Fibroblast of skin of left biceps (primary cell): Measurements from ENCODE around the gene ZMYM2.
"Not testable (repeated sequence)": the region's sequence is repeated elsewhere in the genome, so short reads cannot be mapped to it uniquely, and the experiment has no call there.

Experiments
- DNase-seq, 2 experiments: peaks; one replicate each; pipeline ENCODE4 v3.0.0-alpha.2; 2013; ENCODE audit warnings: low read depth in 2 of 2

The ZMYM2 gene

DNA sequence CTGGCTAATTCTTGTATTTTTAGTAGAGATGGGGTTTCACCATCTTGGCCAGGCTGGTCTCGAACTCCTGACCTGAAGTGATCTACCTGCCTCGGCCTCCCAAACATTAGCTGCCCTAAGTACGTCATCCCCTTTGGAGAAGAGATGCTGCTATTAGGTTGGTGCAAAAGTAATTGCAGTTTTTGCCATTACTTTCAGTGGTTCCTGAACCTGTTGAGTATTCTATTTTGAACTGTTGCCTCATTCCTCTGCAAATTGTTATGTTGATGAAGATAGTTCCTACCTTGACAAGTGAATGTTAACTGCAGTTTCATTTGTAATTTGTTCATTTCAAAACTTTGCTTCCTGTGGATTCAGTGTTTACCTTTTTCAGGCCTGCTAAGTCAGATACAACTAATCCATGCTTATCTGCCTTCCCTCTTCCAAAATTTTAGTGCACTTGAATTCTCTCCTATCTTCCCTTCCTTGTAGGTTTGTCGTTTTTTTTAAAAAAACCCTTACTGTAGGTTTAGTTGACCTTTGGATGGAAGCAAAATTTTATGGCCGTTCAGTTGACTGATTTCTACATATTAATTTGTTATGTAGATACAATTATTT, 24.0 kb downstream of the ZMYM2 start:
- no peak for DNase-seq

DNA sequence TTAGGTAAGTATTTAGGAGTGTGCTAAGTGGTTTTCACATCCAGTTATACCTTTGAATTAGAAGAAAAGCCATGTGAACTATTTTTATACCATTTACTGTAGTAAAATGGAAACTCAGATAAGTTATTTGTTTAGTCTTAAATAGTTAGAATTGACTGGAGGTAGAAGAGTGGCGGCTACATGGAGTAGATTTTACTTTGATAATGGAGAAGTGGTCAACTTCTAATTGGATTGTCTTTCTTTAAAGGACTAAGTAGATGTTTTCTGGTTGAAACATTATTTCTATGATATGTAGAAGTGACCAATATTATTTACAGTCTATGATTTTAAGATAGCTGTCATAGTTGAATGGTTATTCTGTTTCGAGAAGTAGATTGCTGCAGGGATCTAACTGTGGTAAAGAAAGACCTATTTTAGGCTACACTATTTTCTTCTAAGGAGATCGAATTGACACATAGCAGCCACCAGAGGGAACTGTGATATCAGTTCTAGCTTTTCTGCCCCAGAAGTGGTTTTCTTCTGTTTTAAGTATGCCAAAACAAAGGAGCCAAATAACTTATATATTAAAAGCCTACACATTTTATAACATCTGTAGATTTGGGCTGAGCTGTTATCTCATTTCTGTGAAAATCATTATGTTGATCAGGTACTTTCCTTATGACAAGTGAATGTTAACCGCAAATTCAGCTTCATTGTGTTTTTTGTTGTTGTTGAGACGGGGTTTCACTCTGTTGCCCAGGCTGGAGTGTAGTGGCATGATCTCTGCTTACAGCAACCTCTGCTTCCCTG, 26.1 kb downstream of the ZMYM2 start:
- peak; percentile 8 to 17 for DNase-seq

DNA sequence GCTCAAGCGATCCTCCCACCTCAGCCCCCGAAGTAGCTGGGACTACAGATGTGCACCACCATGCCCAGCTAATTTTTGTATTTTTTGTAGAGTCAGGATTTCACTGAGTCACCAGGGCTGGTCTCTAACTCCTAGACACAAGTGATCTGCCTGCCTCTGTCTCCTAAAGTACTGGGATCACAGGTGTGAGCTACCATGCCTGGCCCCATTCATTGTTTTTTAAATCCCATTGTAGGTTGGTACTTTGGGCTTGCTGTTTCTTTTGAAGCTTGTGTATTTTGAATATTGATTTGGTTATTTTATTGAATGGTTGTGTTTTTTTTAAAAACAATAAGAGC, 26.7 kb downstream of the ZMYM2 start:
- no peak for DNase-seq

DNA sequence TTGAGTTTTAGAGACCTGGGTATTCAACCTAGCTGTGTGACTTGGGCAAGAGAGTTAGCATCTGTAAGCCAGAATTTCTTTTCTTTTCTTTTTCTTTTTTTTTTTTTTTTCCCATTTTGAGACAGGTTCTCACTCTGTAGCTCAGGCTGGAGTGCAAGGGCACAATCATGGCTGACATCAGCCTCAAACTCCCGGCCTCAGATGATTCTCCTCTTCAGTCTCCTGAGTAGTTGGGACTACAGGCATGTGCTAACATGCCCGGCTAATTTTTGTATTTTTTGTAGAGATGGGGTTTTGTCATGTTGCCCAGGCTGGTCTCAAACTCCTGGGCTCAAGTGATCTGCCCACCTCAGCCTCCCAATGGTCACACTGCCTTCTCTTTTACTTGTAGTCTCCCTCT, 33.0 kb downstream of the ZMYM2 start:
- DNase-seq: no peak

DNA sequence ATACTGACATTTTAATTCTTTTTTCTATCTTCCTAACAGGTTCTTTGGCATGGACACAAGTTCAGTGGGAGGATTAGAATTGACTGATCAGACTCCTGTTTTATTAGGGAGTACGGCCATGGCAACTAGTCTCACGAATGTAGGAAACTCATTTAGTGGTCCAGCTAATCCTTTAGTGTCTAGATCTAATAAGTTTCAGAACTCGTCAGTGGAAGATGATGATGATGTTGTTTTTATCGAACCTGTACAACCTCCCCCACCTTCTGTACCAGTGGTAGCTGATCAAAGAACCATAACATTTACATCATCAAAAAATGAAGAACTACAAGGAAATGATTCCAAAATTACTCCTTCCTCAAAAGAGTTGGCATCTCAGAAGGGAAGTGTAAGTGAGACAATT, 34.5 kb downstream of the ZMYM2 start:
- DNase-seq: no peak

DNA sequence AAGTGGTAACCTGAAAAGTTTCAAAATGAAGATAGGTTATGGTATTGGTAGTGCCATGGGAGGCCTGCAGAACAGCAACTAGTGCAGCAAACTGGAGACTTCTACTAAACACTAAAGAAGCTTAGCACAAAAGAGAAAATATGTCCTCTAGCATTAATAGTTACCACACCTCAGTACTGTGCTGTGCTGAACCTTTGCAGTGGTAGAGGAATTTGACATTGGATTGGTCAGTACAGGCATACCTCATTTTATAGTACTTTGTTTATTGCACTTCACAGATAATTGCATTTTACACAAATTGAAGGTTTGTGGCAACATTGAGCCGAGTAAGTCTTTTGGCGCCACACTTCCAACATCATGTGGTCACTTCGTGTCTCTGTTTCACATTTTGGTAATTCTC, 40.4 kb downstream of the ZMYM2 start:
- no peak for DNase-seq

DNA sequence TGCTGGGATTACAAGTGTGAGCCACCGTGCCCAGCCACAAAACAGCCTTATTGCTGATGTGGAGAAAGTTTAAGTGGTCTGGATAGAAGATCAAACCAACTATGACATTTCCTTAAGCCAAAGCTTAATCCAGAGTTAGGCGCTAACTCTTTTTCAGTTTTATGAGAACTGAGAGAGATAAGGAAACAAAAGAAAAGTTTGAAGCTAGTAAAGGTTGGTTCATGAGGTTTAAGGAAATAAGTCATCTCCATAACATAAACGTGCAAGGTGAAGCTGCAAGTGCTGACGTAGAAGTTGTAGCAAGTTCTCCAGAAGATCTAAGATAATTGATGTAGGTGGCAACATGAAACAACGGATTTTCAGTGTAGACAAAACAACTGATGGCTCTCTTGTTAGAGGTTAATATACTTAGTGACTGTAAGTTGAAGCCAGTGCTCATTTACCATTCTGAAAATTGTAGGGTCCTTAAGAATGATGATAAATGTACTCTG, 41.6 kb downstream of the ZMYM2 start:
- DNase-seq: no peak

DNA sequence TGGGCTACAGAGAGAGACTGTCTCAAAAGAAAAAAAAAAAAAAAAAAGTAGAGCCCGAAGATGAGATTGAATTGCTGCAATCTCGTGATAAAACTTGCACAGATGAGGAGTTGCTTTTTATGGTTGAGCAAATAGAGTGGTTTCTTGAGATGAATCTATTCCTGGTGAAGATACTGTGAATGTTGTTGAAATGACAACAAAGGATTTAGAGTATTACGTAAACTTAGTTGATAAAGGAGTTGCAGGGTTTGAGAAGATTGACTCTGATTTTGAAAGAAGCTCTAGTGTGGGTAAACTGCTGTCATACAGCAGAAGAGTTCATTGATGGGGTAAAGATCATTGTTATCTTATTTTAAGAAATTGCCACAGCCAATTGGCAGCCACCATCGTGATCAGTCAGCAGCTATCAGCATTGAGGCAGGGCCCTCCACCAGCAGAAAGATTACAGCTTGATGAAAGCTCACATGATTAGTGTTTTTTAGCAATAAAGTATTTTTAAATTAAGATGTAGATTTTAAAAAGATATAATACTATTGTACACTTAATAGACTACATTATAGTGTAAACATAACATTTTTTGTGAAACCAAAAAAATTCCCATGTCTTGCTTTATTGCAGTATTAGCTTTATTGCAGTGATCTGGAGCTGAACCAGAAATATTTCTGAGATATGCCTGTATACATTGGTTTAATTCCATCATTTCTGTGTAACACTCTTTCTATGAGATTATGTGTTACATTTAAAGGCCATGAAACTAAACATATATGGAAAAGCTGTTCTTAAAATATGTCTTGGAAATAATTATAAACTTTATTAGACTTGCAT, 43.1 kb downstream of the ZMYM2 start:
- DNase-seq: no peak

DNA sequence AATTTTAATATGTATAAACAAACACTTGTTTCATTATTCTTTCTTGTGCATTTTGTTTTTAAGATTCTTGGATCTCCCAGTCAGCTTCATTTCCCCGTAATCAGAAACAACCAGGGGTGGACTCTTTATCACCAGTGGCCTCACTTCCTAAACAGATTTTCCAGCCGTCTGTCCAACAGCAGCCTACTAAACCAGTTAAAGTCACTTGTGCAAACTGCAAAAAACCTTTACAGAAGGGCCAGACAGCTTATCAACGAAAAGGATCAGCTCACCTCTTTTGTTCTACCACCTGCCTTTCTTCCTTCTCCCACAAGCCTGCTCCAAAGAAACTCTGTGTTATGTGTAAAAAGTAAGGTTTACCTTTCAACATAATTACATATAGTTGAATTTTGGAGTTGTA, 44.3 kb downstream of the ZMYM2 start:
- no peak for DNase-seq

DNA sequence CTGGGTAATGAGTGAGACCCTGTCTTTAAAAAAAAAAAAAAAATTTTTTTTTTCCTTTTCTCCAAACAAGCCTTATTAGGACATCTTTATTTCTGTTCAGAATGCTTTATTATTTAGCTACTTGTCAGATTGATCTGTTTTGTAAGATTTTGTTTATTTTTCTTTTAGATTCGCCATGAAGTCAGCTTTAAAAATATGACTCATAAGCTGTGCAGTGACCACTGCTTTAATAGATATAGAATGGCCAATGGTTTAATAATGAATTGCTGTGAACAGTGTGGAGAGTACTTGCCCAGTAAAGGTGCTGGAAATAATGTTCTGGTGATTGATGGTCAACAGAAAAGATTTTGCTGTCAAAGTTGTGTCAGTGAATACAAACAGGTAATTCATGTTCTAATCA, 47.7 kb downstream of the ZMYM2 start:
- no peak for DNase-seq

DNA sequence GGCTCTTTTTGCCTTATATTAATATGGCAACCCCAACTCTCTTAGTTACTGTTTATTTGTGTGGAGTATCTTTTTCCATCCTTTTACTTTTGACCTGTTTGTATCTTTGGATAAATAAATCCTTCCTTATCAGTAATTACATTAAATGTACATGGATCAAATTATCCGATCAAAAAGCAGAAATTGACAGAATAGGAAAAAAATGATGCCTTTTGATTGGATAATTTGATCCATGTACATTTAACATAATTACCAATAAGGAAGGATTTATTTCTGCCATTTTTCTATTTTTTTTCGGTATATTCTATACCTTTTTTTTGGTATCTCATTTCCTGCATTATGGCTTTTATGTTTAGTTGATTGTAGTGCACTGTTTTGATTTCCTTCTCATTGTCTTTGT, 57.2 kb downstream of the ZMYM2 start:
- DNase-seq: no peak

DNA sequence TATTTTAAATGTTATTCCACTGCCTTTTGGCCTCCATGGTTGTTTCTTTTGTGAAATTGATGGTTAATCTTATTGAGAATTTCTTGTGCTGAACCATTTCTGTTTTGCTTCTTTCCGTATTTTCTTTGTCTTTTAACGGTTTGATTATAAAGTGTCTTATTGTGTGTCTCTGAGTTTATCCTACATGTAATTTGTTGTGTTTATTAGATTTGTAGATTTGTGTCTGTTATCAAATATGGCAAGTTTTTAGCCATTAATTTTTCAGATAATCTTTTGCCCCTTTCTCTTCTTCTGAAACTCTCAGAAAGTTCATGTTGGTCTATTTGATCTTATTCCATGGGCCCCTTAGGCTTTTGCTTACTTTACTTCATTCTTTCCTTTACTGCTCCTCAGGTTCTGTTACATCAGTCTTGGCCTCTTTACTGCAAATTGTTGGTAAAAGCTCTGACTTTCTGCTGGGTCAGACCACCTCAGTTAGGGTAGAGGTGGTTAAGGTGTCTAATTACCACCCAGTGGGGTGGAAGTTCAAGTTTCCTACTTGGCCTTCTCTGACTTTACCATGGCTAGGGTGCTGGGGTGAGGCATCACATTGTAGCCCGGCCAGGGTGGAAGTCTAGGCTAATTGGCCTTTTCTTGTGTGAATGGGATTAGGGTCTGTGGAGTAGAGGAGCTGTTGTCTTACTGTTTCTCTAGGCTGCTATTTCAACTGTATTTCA, 58.3 kb downstream of the ZMYM2 start:
- DNase-seq: no peak

DNA sequence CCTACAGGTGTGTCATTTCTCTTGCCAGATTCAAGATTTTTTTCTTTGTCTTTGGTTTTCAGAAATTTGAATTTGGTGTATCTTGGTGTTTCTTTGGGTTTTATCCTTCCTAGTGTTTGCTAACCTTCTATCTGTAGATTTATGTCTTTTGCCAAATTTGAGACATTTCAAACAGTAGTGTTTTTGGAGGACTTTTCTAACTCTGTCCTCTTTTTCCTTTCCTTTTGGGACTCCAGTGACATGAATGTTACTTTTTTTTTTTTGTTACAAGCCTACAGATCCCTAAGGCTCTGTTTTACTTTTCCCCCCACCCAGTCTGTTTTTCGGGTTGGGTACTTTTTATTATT, 58.8 kb downstream of the ZMYM2 start:
- no peak for DNase-seq

DNA sequence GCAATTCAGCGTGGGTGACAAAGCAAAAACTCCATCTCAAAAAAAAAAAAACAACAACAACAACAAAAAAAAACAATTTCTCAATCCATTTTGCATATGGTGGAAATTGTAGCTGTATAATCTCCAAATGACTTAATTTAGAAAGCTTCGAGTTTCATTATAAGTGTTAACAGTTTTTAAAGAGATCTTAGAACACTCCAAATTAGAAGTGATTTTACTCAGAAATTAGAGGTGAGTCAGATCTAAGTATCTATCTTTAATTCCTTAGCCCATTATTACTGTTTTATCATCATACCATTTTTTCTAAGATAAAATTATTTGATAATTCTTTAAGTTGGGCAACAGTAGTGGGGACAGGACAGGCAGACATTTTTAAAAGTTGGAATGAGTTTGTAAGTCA, 60.5 kb downstream of the ZMYM2 start:
- no peak for DNase-seq

DNA sequence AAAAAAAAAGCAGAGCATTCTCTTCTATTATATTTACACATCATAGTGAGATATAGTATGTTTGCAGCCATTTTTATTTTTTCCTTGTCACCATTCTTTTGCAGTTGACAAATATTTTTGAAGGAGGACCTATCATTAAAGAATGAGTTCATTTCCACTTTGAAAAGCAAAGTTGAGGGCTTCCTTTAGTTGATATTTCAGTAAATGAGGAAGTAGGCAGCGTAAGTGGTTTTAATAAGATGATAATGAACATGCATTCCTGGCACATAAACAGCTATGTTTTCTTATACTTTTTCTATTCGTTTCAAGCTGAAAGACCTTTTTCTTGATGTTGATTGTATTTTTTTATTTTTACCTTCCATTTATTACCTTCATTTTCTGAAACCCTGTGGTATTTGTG, 66.2 kb downstream of the ZMYM2 start:
- no peak for DNase-seq

DNA sequence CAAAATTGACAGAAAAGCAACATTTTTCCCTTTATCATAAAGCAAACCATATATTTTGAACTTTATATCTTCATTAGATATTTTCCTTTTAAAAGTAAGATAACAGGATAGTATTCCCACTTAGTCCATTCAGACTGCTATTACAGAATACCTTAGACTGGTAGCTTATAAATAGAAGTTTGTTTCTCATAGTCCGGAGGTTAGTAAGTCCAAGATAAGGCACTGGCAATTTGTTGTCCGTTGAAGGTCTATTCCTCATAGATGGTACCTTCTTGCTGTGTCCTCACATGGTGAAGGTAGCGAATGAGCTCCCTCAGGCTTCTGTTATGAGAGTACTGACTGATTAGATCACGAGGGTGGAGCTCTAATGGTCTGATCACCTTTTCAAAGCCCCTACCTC, 70.4 kb downstream of the ZMYM2 start:
- no peak for DNase-seq

DNA sequence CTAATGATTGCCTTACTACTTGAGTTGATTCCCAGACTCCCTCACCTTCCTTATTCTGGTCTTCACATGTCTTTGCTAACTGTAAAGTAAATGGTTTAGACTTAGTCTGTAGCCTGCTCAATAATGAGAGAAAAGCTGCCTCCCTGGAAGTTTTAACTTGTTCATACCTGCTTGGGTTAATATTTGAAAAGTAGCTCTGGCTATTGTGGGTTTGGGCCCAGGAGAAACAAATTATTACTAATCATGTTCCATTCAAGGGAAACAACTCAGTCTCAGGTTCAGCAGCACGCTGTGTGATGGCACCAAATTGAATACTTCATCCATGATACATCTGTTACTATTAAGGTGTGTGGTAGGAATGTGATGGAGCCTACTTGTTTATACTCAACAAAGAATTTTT, 75.0 kb downstream of the ZMYM2 start:
- DNase-seq: no peak

DNA sequence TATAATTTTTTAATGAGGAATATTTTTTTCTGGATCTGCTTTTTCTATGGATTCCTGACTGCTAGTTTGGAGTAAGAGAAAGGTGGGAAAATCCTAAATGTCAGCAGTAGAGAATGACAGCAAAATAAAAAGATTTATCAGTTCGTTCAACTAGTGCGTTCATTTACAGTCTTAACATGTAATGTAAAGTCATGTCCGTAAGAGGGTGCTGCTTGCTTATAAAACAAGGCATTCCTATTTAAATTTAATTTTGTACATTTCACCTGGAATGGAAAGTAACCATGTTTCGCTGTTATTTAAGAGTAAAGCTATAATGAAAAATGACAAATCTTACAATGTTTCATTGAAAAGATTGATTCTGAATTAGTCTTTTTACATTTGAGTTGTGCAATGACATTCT, 76.6 kb downstream of the ZMYM2 start:
- no peak for DNase-seq

DNA sequence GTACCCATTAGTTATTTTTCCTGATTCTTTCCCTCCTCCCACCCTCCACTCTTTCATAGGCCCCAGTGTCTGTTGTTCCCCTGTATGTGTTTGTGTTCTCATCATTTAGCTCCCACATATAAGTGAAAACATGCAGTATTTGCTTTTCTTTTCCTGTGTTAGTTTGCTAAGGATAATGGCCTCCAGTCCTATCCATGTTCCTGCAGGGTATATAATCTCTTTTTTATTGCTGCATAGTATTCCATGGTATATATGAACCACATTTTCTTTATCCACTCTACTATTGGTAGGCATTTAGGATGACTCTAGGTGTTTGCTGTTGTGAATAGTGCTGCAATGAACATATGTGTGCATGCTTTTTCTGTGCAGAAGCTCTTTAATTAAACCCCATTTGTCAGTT, 79.4 kb downstream of the ZMYM2 start:
- DNase-seq: no peak

DNA sequence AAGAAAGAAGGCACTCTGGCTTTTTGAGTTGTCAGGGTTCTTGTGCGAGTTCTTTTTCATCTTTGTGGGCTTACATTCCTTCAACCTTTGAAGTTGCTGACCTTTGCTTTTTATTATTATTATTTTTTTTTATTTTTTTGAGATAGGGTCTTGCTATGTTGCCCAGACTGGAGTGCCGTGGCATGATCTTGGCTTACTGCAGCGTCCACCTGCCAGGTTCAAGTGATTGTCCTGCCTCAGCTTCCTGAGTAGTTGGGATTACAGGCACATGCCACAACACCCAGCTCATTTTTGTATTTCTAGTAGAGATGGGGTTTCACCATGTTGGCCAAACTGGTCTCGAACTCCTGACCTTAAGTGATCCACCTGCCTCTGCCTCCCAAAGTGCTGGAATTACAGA, 84.1 kb downstream of the ZMYM2 start:
- not testable (repeated sequence) for DNase-seq

DNA sequence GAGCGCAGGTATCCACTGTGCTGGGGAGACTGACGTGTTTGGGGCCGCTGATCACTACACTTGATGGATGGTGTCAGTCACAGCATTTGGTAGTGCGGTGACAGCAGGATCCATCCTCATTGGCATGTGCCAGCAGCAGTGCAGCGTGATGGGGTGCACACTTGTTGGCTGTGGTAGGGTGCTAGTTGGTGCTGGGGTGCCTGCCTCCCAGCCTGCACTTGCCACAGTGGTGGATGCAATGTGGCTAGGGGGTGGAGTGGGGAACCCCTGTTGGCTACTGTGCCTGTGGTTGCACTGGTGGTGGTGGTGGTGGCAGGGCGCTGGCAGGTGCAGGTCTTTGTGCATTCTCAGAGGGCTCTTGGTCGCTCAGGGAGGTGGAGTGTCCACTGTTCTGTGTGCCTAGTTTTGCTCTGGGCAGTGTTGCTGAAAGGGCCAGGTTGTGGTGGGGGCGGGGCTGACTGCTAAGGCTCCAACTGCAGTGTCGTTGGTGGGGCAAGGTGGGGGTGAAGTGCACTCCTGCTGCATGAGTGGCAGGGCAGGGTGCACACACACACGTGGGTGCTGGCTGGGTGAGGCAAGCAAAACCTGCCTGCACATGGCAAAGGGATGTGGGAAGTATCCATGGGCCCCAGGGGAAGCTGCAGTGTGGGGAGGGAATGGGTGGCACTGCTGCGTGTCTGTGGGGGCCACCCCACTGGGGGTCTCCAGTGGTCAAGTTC, 84.8 kb downstream of the ZMYM2 start:
- DNase-seq: no peak

DNA sequence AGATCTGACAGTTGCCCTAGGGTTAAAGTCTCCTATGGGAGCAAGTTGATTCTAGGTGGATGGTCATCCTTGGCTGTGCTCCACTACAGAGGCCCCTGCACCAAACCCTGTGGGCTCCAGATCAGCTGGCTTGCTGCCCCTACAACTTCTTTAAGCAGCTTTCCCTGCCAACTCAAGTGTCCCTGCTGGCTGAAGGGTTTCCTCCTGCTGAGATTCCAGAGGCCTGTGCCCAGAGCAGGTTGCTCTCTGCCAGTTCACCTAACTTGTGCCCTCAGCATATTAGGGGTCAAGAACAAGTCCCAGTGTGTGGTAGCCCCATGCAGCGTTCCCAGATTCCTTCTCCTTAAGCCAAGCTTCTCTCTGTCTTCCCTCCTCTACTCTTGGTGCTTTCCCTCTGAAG, 85.6 kb downstream of the ZMYM2 start:
- no peak for DNase-seq
